ENCODE results near the gene SRRM2.

GRCh38 chr16:2785101-2785991 lies 32.9 kb downstream of the SRRM2 start:
- TF ChIP-seq CTCF (IDR thresholded peaks at IDR 0.05) (no peak), REST (IDR thresholded peaks at IDR 0.05; ENCODE audit: insufficient read depth in 1 of 2, low read depth in 2 of 2, low read length in 1 of 2) (no peak), SIN3A (IDR thresholded peaks at IDR 0.05; ENCODE audit: borderline replicate concordance, insufficient read depth, low read depth, low read length) (no peak)

All from Panc1 (cell line).